HepG2 (cell line): Measurements from ENCODE around the gene PDE1C.

Experiments
- BHLHE40 ChIP-seq: IDR thresholded peaks from 2 replicates; pipeline ENCODE4 v1.6.1; 2011; ENCODE audit warnings: low read length, improper control_type of control experiment
- CBFB ChIP-seq: sonication (generic); formaldehyde crosslinking; IDR thresholded peaks from 2 replicates; pipeline ENCODE4 v1.4.0; 2020; ENCODE audit warnings: missing genetic modification reagents
- ELF3 ChIP-seq: IDR thresholded peaks from 2 replicates; pipeline ENCODE4 v1.6.1; 2016; ENCODE audit warnings: missing genetic modification reagents, missing compliant biosample characterization
- FOXA1 ChIP-seq, 2 experiments: fragments of 450-650 bp in 1 of 2; sonication (generic) in 1 of 2; formaldehyde crosslinking in 1 of 2; IDR thresholded peaks; 2 replicates each; pipeline versions ENCODE4 v1.4.0 to v1.6.1; 2016 to 2020; ENCODE audit warnings: missing genetic modification reagents in 1 of 2
- NFIC ChIP-seq: IDR thresholded peaks from 2 replicates; pipeline ENCODE4 v1.6.1; 2012; ENCODE audit warnings: mild to moderate bottlenecking, low read length, inconsistent platforms
- PHF20 ChIP-seq: sonication (generic); formaldehyde crosslinking; IDR thresholded peaks from 2 replicates; pipeline ENCODE4 v1.5.0; 2020; ENCODE audit warnings: mild to moderate bottlenecking, missing genetic modification reagents
- POLR2A ChIP-seq, 2 experiments: IDR thresholded peaks; 2 replicates each; pipeline ENCODE4 v1.6.1; 2011; ENCODE audit warnings: low read depth in 2 of 2, low read length in 2 of 2, mild to moderate bottlenecking in 1 of 2, moderate library complexity in 1 of 2; ENCODE audit not compliant: insufficient read depth in 1 of 2
- PRMT3 ChIP-seq: sonication (generic); formaldehyde crosslinking; IDR thresholded peaks from 2 replicates; pipeline ENCODE4 v1.8.1; 2022; ENCODE audit warnings: low read depth, mild to moderate bottlenecking, moderate library complexity, missing genetic modification reagents, borderline replicate concordance
- ZNF737 ChIP-seq: sonication (generic); formaldehyde crosslinking; IDR thresholded peaks from 2 replicates; pipeline ENCODE4 v1.5.0; 2020; ENCODE audit warnings: missing genetic modification reagents, mild to moderate bottlenecking, borderline replicate concordance
- TF ChIP-seq, protein P1 (sequence below), 2 experiments: fragments of 450-650 bp in 1 of 2; sonication (generic) in 1 of 2; formaldehyde crosslinking; IDR thresholded peaks; 2 replicates each; pipeline versions ENCODE4 v1.5.0 to v1.8.0; 2020 to 2022; ENCODE audit warnings: mild to moderate bottlenecking in 1 of 2, missing genetic modification reagents in 1 of 2
- TF ChIP-seq, protein P2 (sequence below): sonication (generic); formaldehyde crosslinking; IDR thresholded peaks from 2 replicates; pipeline ENCODE4 v1.4.0; 2020; ENCODE audit warnings: mild to moderate bottlenecking, low read depth, missing genetic modification reagents
- TF ChIP-seq, protein P3 (sequence below): sonication (generic); formaldehyde crosslinking; IDR thresholded peaks from 2 replicates; pipeline ENCODE4 v1.5.0; 2020; ENCODE audit warnings: mild to moderate bottlenecking, missing genetic modification reagents, moderate library complexity

DNA sequence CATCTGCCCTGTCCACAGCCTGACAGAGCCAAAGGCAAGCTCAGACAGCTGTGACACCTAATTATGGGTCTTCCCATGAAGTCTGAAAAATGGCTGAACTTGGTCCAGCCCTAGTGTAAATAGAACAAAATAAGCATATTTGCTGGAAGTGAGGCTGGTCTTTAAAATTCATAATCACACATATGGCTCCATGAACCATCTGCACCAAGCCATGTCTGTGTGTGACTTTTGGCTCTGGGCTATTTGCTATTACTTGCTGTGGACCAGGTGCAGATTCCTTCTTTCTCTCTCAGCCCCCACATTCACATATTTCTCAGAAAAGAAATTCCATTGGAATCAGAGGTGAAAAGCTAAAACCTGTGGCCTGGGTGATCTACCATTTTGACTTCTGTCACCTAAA, 175.9 kb downstream of the PDE1C start:
- TF ChIP-seq, protein P1, sequence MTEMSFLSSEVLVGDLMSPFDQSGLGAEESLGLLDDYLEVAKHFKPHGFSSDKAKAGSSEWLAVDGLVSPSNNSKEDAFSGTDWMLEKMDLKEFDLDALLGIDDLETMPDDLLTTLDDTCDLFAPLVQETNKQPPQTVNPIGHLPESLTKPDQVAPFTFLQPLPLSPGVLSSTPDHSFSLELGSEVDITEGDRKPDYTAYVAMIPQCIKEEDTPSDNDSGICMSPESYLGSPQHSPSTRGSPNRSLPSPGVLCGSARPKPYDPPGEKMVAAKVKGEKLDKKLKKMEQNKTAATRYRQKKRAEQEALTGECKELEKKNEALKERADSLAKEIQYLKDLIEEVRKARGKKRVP (CRISPR knock-in tag; IDR thresholded peaks at IDR 0.05), result no peak
- no peak for TF ChIP-seq PHF20 (CRISPR knock-in tag)
- no peak for TF ChIP-seq POLR2A (IDR thresholded peaks at IDR 0.05; ENCODE audit: insufficient read depth in 1 of 2, low read depth in 2 of 2, low read length in 2 of 2)
- TF ChIP-seq, protein P2, sequence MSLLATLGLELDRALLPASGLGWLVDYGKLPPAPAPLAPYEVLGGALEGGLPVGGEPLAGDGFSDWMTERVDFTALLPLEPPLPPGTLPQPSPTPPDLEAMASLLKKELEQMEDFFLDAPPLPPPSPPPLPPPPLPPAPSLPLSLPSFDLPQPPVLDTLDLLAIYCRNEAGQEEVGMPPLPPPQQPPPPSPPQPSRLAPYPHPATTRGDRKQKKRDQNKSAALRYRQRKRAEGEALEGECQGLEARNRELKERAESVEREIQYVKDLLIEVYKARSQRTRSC, result no peak
- no peak for TF ChIP-seq ELF3 (CRISPR knock-in tag)
- TF ChIP-seq, protein P3, sequence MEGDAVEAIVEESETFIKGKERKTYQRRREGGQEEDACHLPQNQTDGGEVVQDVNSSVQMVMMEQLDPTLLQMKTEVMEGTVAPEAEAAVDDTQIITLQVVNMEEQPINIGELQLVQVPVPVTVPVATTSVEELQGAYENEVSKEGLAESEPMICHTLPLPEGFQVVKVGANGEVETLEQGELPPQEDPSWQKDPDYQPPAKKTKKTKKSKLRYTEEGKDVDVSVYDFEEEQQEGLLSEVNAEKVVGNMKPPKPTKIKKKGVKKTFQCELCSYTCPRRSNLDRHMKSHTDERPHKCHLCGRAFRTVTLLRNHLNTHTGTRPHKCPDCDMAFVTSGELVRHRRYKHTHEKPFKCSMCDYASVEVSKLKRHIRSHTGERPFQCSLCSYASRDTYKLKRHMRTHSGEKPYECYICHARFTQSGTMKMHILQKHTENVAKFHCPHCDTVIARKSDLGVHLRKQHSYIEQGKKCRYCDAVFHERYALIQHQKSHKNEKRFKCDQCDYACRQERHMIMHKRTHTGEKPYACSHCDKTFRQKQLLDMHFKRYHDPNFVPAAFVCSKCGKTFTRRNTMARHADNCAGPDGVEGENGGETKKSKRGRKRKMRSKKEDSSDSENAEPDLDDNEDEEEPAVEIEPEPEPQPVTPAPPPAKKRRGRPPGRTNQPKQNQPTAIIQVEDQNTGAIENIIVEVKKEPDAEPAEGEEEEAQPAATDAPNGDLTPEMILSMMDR, result no peak
- no peak for TF ChIP-seq ZNF737 (CRISPR knock-in tag)
- no peak for TF ChIP-seq PRMT3 (CRISPR knock-in tag)
- no peak for TF ChIP-seq FOXA1 (IDR thresholded peaks at IDR 0.05)
- TF ChIP-seq FOXA1 (CRISPR knock-in tag; IDR thresholded peaks at IDR 0.05), result no peak
- TF ChIP-seq CBFB (CRISPR knock-in tag), result no peak
- TF ChIP-seq BHLHE40, result no peak
- no peak for TF ChIP-seq NFIC
